NCI-H1417 treated with DMSO at 0.1 percent for 48 hours (cell line): Measurements from ENCODE around the gene KCNV2.

Experiments
- DNase-seq: peaks from one replicate; lab custom pipeline; 2025; lab: John Stamatoyannopoulos, UW

KCNV2 gene

GRCh38 chr9:2758898-2759510 is 41.7 kb downstream of the KCNV2 start:
- DNase-seq, result no peak

- no peak for DNase-seq
Measured at GRCh38 chr9:2761424-2761823, 44.1 kb downstream of the KCNV2 start.

GRCh38 chr9:2764353-2764752 is 47.0 kb downstream of the KCNV2 start:
- no peak for DNase-seq

GRCh38 chr9:2765250-2765880 is 48.1 kb downstream of the KCNV2 start:
- no peak for DNase-seq

GRCh38 chr9:2767800-2768677 is 50.7 kb downstream of the KCNV2 start:
- DNase-seq, result no peak

GRCh38 chr9:2771087-2771486 is 53.8 kb downstream of the KCNV2 start:
- DNase-seq, result no peak

GRCh38 chr9:2771661-2772060 is 54.4 kb downstream of the KCNV2 start:
- no peak for DNase-seq

GRCh38 chr9:2777454-2777853 is 60.1 kb downstream of the KCNV2 start:
- no peak for DNase-seq

GRCh38 chr9:2778816-2779215 is 61.5 kb downstream of the KCNV2 start:
- DNase-seq, result no peak
